ENCODE data around the gene KDM6A. TPM values are rescaled to one million over a fixed set of nuclear protein-coding genes. Genes with fewer than 3 reads are reported as not detected.

KDM6A gene
- polyA plus RNA-seq, 1 experiment: 9.9 TPM

- ChIA-PET POLR2A (no interaction called here), CTCF (no interaction called here)
- Histone ChIP-seq H3K4me3 (ENCODE audit: low read depth, low read length) (no peak overlapping the region), H3K9me3 (ENCODE audit: control insufficient read depth, insufficient read depth, low read length) (peaks cover 2% of the 10 kb centered on the region), H3K27ac (ENCODE audit: low read depth, low read length) (no peak overlapping the region), H3K27me3 (ENCODE audit: control insufficient read depth, insufficient read depth, low read length) (no peaks in the 10 kb centered on the region)
- DNase-seq (ENCODE audit: low read depth, low spot score): no peak
- TF ChIP-seq CTCF (IDR thresholded peaks at IDR 0.05; ENCODE audit: low read depth, low read length): no peak
These were observed 24.6 kb downstream of the KDM6A start for GRCh38 chrX:44897539-44897938.

GRCh38 chrX:44898411-44899221 lies 25.6 kb downstream of the KDM6A start:
- Histone ChIP-seq H3K4me3 (ENCODE audit: low read depth, low read length) (no peak overlapping the region), H3K9me3 (ENCODE audit: control insufficient read depth, insufficient read depth, low read length) (peaks cover 2% of the 10 kb centered on the region), H3K27ac (ENCODE audit: low read depth, low read length) (no peak overlapping the region), H3K27me3 (ENCODE audit: control insufficient read depth, insufficient read depth, low read length) (no peaks in the 10 kb centered on the region)
- no peak for DNase-seq (ENCODE audit: low read depth, low spot score)
- CTCF ChIA-PET: no interaction called here
- TF ChIP-seq CTCF (IDR thresholded peaks at IDR 0.05; ENCODE audit: low read depth, low read length): no peak
- POLR2A ChIA-PET: interaction anchor here (0.6 kb wide), 1 partner anchor 26 kb away, joined by 6 read pairs; the partner anchor contains the start of gene KDM6A

GRCh38 chrX:44899946-44900345 lies 27.0 kb downstream of the KDM6A start:
- CTCF ChIA-PET: no interaction called here
- no peak for TF ChIP-seq CTCF (IDR thresholded peaks at IDR 0.05; ENCODE audit: low read depth, low read length)

GRCh38 chrX:44903107-44903506 lies 30.1 kb downstream of the KDM6A start:
- DNase-seq (ENCODE audit: low read depth, low spot score): peak; percentile 3
- CTCF ChIA-PET: no interaction called here
- POLR2A ChIA-PET: no interaction called here
- no peak overlapping the region for H3K27ac ChIP-seq (ENCODE audit: low read depth, low read length)
- no peaks in the 10 kb centered on the region for H3K27me3 ChIP-seq (ENCODE audit: control insufficient read depth, insufficient read depth, low read length)
- peaks cover 2% of the 10 kb centered on the region; the same call in 1 of the 2 replicates for H3K9me3 ChIP-seq (ENCODE audit: control insufficient read depth, insufficient read depth, low read length)
- no peak overlapping the region for H3K4me3 ChIP-seq (ENCODE audit: low read depth, low read length)
- TF ChIP-seq CTCF (IDR thresholded peaks at IDR 0.05; ENCODE audit: low read depth, low read length): no peak

More at GRCh38 chrX:44899946-44900345, 27.0 kb downstream of the KDM6A start:
- Histone ChIP-seq H3K27me3 (ENCODE audit: control insufficient read depth, insufficient read depth, low read length) (no peaks in the 10 kb centered on the region), H3K27ac (ENCODE audit: low read depth, low read length) (no peak overlapping the region), H3K4me3 (ENCODE audit: low read depth, low read length) (no peak overlapping the region), H3K9me3 (ENCODE audit: control insufficient read depth, insufficient read depth, low read length) (peaks cover 2% of the 10 kb centered on the region; the same call in 1 of the 2 replicates)
- POLR2A ChIA-PET: no interaction called here
- DNase-seq (ENCODE audit: low read depth, low spot score): no peak

GRCh38 chrX:44903830-44904530 lies 31.0 kb downstream of the KDM6A start:
- ChIA-PET POLR2A (no interaction called here), CTCF (no interaction called here)
- Histone ChIP-seq H3K4me3 (ENCODE audit: low read depth, low read length) (no peak overlapping the region), H3K27me3 (ENCODE audit: control insufficient read depth, insufficient read depth, low read length) (no peaks in the 10 kb centered on the region), H3K27ac (ENCODE audit: low read depth, low read length) (no peak overlapping the region), H3K9me3 (ENCODE audit: control insufficient read depth, insufficient read depth, low read length) (peaks cover 2% of the 10 kb centered on the region; the same call in 1 of the 2 replicates)
- no peak for TF ChIP-seq CTCF (IDR thresholded peaks at IDR 0.05; ENCODE audit: low read depth, low read length)
- no peak for DNase-seq (ENCODE audit: low read depth, low spot score)
